Esophagus squamous epithelium (tissue), 4 donors: ENCODE measurements around the gene ENPP7.

ENCODE experiments used
- POLR2A ChIP-seq, 4 donors: fragments of 450-650 bp; IDR thresholded peaks; one replicate each; pipeline ENCODE4 v1.6.1; 2017; ENCODE audit warnings: antibody characterized with exemption in 4 of 4, mild to moderate bottlenecking in 4 of 4, moderate library complexity in 3 of 4
- TF ChIP-seq, protein P1 (sequence below), 6 experiments: fragments of 450-650 bp in 4 of 6; fragments of 200-600 bp in 2 of 6; sonication (generic) in 2 of 6; IDR thresholded peaks; one replicate each; pipeline ENCODE4 v1.5.1; 2016 to 2019; ENCODE audit warnings: antibody characterized with exemption in 6 of 6, mild to moderate bottlenecking in 4 of 6, moderate library complexity in 4 of 6

DNA sequence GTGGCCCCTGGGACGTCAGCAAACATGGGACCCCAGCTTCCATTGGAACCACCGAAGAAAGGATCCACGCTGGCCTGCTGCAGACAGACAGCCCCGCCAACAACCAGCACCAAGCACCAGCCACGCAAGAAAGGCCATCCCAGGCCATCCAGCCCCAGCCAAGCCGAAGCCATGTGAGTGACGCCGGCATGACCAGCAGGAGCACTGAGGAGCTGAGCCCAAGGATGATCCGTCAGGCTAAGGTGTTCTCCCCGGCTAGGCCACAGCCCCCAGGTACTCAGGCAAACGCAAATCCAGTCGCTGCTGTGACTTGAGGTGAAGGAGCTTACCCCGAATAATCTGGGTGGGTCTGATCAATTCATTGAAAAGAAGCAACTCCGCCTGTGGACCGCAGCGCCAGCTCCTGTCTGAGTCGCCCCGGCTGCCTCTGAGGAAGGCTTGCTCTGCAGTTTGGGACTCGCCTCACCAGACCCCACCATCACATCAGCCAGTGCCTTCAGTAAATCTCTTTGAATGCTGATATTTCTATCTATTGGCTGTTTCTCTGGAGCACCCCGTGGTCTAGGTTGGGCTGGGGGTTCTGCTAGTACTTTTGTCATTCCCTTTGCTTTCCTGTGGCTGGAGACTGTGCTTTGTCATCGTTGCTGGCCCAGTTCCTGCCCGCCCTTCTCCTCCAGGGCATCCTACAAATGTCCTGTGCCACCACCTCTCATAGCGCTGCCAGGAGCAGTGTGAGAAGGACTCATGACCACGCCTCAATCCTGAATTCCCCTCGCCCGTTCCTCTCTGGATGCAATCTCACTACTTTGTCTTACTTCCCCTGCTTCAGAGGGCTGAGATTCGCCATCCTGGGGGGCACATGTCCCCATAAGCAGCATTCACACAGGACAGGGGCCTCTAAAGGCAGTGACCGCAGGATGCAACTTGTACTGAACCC lies 39.1 kb downstream of the ENPP7 start:
- TF ChIP-seq, protein P1, sequence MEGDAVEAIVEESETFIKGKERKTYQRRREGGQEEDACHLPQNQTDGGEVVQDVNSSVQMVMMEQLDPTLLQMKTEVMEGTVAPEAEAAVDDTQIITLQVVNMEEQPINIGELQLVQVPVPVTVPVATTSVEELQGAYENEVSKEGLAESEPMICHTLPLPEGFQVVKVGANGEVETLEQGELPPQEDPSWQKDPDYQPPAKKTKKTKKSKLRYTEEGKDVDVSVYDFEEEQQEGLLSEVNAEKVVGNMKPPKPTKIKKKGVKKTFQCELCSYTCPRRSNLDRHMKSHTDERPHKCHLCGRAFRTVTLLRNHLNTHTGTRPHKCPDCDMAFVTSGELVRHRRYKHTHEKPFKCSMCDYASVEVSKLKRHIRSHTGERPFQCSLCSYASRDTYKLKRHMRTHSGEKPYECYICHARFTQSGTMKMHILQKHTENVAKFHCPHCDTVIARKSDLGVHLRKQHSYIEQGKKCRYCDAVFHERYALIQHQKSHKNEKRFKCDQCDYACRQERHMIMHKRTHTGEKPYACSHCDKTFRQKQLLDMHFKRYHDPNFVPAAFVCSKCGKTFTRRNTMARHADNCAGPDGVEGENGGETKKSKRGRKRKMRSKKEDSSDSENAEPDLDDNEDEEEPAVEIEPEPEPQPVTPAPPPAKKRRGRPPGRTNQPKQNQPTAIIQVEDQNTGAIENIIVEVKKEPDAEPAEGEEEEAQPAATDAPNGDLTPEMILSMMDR (IDR thresholded peaks at IDR 0.05), result no peak
- no peak for TF ChIP-seq POLR2A (IDR thresholded peaks at IDR 0.05)
